HL-60/S4 treated with phorbol 12-myristate 13-acetate at 8.2 ng/mL for 4 days and 3 days (cell line): ENCODE measurements around the gene LCOR.

Experiments used
- in situ Hi-C: fragments of 300-500 bp; cut with MboI; formaldehyde crosslinking; loops from 2 replicates; pipeline ENCODE4 v1.15.0; 2022; ENCODE audit warnings: low sequenced_read_pairs

LCOR gene

DNA sequence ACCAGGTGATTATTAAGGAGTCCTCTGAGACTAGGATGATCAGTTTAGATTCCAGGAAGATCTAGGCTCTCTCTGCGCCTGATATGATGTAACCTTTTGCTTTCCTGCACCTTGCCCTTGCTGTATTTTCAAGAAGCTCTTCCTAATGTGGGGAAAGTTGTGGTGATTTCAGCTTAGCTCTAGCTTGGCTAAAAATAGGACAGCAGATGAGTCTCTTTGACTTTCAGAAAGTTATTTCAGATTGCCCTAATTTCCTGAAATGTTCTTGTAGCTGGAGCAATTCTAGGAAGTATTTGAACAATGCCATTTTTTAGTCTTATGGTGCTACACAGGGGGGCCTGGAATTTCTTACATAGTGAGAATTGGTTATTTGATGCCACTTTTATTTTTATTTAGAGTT is 3.8 kb downstream of the LCOR start:
- in situ Hi-C loops, result loop anchor here (25.0 kb wide), 1 partner anchor 199 kb away; no protein-coding TSS in a partner anchor

DNA sequence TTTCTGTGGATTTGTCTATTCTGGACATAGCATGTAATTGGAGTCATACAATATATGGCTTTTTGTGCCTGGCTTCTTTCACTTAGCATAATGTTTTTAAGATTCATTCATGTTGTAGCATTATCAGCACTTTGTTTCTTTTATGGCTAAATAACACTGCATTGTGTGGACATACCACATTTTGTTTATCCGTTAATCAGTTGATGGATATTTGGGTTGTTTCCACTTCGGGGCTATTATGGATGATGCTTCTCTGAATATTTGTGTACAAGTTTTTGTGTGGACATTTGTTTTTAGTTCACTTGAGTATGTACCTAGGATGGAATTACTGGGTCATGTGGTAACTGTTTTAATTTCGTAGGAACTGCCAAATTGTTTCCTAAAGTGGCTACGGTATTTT is 6.4 kb downstream of the LCOR start:
- in situ Hi-C loops, result loop anchor here (25.0 kb wide), 1 partner anchor 201 kb away; no protein-coding TSS in a partner anchor

DNA sequence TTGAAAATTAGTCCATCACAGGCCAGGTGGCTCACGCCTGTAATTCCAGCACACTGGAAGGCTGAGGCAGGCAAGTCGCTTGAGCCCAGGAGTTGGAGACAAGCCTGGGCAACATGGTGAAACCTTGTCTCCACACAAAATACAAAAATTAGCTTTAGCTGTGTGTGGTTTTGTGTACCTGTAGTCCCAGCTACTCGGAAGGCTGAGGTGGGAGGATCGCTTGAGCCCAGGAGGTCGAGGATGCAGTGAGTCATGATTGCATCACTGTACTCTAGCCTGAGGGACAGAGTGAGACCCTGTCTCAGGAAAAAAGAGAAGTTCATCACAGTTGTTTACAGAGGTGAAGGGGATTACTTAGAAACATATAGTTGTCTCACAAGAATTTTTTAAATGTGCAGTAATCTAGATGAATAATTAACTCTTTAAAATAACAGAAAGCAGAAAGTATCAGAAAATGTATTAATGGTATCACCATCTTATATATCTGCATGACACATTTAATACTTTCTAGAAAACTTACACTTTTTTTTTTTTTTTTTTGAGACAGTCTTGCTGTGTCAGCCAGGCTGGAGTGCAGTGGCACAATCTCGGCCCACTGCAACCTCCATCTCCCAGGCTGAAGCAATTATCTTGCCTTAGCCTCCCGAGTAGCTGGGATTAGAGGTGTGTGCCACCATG is 8.9 kb downstream of the LCOR start:
- in situ Hi-C loops, result loop anchor here (25.0 kb wide), 1 partner anchor 204 kb away; no protein-coding TSS in a partner anchor

DNA sequence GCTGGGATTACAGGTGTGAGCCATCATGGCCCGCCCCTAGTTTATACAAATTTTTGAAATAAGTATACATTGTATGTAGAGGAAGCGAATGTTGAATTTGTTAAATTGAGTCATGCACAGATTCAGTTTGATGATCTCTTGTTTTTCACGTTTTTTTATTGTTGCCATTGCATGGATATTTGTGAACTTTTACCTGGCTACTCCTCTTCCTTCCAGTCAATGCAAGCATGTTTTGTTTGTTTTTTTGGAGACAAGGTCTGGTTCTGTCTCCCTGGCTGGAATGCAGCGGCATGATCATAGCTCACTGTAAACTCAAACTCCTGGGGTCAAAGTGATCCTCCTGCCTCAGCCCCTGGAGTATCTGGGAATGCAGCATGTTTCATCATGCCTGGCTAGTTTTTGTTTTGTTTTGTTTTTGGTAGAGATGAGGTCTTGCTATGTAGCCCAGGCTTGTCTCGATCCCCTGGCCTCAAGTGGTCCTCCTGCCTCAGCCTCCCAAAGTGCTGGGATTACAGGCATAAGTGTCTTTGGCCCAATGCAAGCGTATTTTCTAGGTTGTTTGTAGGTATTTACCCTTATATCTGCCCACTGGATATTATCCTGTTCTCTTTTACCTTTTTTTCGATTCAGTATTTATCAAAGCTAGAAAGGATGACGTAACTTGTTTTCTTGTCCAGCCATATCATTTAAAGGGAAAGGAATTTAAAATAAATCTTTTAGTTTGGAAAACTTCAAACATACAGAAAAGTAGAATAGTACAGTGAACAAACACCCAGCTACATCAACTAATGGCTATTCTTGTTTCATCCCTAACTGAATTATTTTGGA is 11.0 kb downstream of the LCOR start:
- in situ Hi-C loops, result loop anchor here (25.0 kb wide), 1 partner anchor 206 kb away; no protein-coding TSS in a partner anchor

DNA sequence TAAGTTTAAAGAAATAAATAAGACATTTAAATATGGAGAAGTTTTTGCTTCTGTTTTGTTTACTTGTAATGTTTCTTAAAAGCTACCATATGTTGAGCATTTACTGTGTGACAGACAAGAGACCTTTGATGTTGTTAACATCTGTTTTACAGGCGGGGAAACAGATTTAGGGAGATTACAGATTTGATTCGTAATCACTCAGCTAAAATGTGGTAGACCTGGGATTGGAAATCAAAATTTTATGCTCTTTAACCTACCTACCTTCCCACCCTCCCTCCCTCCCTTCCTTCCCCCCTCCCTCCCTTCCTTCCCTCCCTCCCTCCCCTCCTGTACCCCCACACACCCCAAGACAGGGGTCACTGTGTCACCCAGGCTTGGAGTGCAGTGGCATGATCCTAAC is 11.7 kb downstream of the LCOR start:
- in situ Hi-C loops, result loop anchor here (25.0 kb wide), 1 partner anchor 207 kb away; no protein-coding TSS in a partner anchor

DNA sequence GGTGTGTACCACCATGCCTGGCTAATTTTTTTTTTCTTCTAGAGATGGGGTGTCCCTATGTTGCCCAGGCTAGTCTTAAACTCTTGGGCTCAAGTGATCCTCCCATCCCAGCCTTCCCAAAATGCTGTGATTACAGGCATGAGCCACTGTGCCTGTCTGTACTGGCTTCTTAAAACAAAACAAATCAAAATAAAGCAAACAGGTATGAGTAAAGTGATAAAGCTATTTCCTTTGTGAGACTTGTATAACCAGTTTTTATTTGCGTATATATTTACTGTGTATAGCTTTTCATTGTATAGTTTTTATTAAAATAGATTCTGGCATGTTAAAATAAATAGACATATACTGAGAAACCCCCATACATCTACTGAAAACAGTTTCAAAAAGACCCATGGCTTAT is 14.3 kb downstream of the LCOR start:
- in situ Hi-C loops, result loop anchor here (25.0 kb wide), 1 partner anchor 209 kb away; no protein-coding TSS in a partner anchor

DNA sequence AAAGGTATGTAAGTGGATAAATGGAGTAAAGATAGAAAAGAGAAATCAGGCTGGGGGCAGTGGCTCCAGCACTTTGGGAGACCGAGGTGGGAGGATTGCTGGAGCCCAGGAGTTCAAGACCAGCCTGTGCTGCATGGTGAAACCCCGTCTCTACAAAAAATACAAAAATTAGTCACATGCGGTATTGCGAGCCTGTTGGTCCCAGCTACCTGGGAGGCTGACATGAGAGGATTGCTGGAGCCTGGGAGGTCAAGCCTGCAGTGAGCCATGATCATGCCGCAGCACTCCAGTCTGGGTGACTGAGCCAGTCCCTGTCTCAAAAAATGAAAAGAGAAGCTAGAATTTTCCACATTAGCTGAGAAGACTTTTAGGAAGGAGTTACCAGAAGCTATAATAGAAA is 14.8 kb downstream of the LCOR start:
- in situ Hi-C loops, result loop anchor here (25.0 kb wide), 1 partner anchor 210 kb away; no protein-coding TSS in a partner anchor

DNA sequence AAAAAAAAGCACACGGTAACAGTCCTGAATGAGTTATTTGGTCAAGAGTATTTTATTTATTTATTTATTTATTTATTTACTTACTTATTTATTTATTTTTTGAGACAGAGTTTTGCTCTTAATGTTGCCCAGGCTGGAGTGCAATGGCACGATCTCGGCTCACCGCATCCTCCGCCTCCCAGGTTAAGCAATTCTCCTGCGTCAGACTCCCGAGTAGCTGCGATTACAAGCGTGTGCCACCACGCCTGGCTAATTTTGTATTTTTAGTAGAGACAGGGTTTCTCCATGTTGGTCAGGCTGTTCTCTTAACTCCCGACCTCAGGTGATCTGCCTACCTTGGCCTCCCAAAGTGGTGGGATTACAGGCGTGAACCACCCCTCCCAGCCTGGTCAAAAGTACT is 15.3 kb downstream of the LCOR start:
- in situ Hi-C loops, result loop anchor here (25.0 kb wide), 1 partner anchor 210 kb away; no protein-coding TSS in a partner anchor

DNA sequence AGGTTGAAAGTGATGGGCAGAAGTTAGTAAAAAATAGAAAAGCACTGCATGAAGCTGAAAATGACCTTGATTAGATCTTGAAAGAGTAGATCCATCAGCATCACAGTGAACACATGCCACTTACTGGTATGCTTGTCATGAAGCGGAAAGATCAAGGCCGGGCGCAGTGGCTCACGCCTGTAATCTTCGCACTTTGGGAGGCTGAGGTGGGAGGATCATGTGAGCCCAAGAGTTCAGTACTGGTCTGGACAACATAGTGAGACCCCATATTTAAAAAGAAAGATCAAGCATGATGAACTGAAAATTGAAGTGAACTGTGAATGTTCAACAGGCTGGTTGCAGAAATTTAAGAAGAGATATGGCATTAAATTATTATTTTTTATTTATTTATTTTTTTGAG is 18.0 kb downstream of the LCOR start:
- in situ Hi-C loops, result no loop called here

DNA sequence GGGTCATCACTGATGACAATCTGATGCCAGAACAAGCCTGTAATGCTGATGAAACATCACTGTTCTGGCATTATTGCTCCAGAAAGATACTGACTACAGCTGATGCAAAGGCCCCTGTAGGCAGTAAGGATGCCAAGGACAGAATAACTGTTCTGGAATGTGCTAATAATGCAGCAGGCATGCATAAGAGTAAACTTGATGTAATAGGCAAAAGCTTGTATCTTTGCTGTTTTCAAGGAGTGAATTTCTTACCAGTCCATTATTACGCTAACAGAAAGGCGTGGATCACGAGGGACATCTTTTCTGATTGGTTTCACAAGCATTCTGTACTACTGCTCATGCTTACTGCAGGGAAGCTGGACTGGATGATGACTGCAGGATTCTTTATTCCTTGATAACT is 18.7 kb downstream of the LCOR start:
- in situ Hi-C loops, result no loop called here

DNA sequence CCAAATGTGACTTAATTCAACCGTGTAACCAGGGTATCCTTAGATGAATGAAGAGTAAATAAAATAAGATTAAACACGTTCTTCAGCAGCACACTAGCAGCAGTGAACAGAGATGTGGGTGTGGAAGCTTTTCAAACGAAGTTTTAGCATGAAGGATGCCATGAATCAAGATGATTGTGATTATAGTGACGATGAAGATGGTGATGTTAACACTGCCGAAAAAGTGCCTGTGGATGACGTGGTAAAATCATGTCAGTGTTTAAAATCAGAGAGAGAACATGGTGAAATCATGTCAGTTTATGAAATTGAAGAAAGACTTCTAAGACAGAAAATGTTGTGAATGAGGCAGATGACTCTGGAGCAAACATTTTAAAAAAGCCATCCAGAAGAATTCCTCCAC is 19.2 kb downstream of the LCOR start:
- in situ Hi-C loops, result no loop called here

DNA sequence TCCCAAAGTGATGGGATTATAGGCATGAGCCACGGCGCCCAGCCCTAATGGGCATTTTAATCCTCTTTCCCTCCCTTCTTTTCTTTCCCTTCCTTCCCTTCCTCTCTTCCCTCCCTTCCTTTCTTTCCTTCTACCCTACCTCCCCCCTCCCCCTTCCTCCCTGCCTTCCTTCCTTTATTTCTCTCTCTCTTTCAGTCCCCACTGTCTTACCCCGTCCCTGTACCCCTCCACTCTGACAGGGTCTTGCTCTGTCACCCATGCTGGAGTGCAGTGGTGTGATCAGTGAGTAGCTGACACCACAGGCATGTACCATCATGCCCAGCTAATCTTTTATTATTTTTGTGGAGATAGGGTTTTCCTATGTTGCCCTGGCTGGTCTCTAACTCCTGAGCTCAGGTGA is 24.2 kb downstream of the LCOR start:
- in situ Hi-C loops, result no loop called here

DNA sequence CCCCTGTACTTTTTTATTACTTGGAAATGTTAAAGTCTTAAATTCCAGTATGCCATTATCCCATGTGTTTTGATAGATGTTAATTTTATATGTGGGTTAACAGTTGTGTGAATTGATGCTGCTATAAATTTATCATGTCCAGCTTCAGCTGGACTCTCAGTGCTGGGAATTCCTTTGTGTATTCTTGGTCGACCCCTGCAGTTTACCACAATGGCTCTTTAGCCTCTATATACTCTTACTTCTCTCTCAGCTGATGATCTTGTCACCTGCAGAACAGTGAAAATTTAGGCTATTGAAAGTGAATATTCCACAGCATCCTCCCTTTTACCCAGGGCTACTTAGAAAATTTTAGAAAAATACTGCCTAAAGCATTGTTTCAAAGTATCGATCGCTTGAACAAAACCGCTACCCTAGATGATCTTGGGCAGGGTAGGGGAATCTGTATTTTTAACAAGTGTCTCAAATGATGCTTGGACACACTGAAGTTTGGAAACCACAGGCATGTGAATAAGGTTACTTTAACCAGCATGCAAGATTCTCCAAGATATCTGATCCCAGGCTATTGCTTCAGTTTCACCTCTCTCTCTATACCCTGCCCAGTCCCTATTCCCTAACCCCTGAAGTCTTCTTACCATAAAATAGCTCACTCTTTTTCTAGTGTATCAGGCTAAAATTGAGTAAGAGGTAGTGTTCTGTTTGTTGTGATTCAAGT is 25.4 kb downstream of the LCOR start:
- in situ Hi-C loops, result no loop called here

DNA sequence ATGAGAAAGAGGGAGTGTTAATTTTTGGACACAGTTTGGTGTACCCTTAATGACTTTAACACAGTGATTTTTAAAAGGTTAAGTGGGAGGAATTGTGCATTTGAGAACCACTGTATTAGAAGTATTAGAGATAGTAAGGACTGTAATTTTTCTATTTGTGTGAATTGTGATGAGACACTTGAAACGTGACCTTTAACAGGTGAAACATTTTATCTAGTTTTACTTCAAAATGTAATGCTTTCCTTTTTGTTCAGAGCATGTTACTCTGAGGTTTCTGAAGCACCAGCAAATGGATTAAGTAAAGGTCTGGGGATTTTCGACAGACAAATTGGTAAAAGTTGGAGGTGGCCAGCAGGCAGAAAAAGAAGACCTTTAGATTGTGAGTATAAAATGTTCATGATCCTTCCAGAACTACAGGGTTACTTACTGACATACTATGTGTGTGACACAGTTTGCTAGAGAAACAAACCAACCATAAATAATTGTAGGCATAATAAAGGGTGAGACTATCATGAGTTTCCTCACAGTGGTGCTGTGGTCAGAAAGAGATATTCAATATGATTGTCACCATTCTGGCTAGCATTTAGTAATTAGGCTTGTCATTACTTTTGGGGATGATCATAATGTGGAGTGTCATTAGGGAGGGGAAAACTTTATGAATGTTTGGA is 26.1 kb downstream of the LCOR start:
- in situ Hi-C loops, result no loop called here

DNA sequence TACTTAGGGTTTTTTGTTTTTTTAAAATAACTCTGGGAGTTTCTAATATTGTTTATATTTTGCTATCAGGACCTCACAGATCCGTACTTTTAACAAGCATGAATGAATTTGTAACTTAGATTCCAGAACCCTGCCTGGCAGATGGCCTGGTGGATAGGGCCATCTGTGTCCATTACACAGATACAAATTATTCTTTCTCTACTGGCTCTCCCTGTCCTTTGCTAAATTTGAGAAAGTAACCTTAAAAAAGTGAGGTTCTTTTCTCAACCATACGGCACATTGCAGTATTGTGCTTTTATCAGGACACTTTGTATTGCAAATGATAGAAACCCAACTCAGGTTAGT is 26.6 kb downstream of the LCOR start:
- in situ Hi-C loops, result no loop called here

DNA sequence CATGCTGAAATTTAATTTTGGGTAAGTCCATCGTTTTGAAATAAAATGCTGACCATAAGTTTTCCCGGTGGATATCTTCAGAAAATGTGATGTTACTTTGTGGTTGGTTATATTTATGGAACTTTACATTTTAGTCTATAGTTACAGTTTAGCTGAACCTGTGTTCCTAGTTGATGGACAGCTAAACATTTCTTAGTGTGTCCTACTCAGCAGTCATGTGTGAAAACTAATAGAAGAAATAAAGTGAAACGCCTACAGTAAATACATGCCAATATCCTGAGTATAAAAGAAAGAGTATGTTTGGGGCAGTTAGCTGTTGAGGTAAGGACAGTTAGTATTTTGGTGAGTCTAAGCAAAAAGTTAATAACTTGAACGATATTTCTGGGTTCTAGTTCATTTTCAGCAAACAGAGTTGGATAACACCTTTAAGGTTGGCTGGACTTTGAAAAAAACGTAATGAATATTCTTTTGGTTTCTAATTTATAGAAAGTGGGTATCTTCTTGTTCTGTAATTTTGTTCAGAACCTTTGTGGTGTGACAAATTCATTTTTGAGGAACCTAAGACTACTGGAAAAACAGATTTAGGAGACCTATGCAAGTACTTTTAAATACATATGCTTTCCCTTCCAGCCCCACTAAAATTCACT is 28.7 kb downstream of the LCOR start:
- in situ Hi-C loops, result no loop called here

DNA sequence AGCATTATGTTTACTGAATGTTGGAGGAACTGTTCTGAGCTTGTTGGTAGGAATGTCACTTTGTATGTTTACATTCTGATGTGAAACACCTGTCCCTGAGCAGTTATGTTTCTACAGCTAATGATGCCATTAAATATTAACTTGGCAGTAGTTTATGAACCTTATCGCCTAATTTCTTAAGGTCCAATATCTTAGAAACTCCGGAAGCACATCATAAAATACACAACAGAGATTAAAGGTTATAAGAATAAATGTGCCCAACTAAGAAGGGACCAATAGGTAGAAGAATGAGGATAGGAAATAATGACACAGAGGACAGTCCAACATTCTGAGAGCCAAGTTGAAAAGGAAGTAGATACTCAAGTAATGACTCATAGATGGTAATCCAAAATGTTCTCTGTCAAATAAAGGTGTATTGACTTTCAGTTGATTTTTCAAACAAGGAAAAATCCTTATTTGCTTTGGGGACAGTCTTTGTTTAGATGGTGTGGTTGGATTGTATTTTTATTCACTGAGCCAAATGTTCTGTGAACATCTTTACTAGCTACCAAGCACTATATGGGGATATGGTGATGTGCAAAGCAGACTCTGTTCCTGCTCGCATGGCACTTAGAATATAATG is 31.9 kb downstream of the LCOR start:
- in situ Hi-C loops, result no loop called here

DNA sequence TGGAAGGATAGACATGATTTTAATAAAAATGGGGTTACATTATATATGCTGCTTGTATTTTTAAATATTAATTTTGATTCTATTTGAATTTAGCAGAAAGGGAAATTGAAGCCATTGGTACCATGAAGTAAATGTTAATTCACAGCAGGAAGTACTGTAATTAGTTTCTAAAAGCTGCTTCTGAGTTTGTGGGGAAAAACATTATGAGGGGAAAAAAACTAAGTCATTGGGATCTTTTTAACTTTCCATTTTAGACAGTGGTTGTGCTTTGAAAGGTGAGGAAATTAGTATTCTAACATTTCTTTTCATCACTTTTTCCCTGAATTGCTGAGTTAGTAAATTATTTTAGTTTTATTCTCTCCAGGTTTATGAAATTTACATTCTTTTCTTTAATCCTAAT is 41.0 kb downstream of the LCOR start:
- in situ Hi-C loops, result no loop called here

DNA sequence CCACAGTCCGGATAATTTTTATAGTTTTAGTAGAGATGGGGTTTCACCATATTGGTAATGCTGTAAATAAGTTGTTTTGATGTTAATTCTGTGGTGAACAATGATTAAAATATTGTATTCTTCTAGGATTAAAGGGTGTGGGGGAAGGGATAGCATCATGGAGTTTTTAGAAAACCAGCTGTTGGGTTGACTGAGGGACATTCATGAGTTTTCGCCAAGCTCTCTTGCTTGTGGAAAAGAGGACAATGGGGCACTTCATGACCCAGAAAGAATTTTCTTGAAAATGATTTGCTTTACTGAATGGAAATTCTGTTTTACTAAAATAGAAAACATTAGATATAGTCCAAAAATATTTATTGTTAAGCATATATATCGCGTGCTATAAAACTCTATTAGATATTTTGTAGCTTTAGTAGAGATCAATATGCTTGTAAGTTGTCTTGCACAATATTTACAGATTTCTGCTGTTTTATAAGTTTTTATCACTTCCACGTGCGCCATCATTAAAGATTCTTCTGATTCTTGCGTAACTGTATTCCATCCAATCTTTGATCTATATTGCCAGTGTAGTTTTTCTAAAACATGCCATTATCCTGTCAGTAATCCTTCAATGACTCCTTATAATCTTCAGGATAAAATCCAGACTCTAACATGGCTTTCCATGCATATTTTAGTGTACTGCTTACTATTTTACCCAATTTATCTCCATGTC is 41.8 kb downstream of the LCOR start:
- in situ Hi-C loops, result no loop called here
